22Rv1 (cell line): ENCODE data around the gene GOLGA5.

ENCODE experiments used
- H3K27ac ChIP-seq: fragments of 450-650 bp; 2 replicates; pipeline ENCODE4 v1.5.1; 2017
- ZFX ChIP-seq: fragments of 450-650 bp; IDR thresholded peaks from 2 replicates; pipeline ENCODE4 v1.6.1; 2017; ENCODE audit warnings: antibody characterized with exemption, borderline replicate concordance
- TF ChIP-seq, protein P1 (sequence below): fragments of 450-650 bp; IDR thresholded peaks from 2 replicates; pipeline ENCODE4 v1.5.1; 2017; ENCODE audit warnings: mild to moderate bottlenecking

Gene GOLGA5

DNA sequence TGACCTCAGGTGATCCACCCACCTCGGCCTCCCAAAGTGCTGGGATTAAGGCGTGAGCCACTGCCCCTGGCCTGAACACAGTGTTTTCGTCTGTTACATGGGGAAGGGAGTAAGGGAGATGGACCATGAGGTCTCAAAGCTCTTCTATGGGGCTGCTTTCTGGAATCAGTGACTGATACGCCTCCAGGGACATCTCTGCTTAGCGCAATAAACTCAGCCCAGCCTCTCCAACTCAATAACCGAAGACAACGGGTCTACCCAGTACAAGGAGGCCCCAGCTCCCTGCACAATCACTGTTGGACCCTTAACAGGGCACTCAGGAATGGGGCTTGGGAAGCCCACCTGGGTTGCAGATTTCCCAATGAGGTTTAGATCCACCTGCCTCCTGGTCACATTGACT is 86.2 kb downstream of the GOLGA5 start:
- no peak overlapping the region for H3K27ac ChIP-seq
- TF ChIP-seq ZFX, result no peak
- TF ChIP-seq, protein P1, sequence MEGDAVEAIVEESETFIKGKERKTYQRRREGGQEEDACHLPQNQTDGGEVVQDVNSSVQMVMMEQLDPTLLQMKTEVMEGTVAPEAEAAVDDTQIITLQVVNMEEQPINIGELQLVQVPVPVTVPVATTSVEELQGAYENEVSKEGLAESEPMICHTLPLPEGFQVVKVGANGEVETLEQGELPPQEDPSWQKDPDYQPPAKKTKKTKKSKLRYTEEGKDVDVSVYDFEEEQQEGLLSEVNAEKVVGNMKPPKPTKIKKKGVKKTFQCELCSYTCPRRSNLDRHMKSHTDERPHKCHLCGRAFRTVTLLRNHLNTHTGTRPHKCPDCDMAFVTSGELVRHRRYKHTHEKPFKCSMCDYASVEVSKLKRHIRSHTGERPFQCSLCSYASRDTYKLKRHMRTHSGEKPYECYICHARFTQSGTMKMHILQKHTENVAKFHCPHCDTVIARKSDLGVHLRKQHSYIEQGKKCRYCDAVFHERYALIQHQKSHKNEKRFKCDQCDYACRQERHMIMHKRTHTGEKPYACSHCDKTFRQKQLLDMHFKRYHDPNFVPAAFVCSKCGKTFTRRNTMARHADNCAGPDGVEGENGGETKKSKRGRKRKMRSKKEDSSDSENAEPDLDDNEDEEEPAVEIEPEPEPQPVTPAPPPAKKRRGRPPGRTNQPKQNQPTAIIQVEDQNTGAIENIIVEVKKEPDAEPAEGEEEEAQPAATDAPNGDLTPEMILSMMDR, result no peak

DNA sequence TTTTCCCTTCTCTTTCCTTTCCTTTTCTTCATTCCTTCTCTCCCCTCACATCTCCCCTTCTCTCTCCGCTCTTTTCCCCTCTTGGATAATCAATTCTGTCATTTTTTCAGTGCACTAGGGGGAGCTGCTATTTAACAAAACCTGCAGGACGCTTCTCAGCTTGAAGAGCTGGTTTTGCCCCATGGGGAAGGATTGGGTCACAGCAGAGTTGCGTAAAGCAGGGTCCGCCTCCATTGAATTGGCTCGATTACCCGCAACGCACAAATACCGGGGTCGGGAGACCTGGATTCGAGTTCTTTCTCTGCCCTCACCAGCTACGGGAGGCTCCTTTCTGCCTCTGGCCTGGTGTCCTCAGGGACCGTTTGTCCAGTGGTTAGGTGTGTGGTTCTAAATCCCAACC is 86.7 kb downstream of the GOLGA5 start:
- H3K27ac ChIP-seq, result no peak overlapping the region
- TF ChIP-seq, protein P1, result peak; percentile 31
- TF ChIP-seq ZFX, result no peak

DNA sequence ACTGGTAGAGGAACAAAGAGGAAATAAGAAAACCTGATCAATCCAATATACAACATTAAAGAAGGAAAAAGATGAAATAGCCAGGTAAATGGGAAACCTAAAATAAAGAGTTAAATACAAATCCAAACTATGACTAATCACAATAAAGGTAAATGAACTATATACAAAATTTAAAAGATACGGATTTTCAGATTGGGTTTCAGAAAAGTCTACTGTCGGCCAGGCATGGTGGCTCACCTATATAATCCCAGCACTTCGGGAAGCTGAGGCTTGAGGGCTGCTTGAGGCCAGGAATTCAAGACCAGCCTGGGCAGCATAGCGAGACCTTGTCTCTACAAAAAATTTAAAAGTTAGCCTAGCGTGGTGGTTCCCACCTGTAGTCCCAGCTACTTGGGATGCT is 89.0 kb downstream of the GOLGA5 start:
- no peak overlapping the region for H3K27ac ChIP-seq
- TF ChIP-seq ZFX, result no peak
- TF ChIP-seq, protein P1, result no peak

DNA sequence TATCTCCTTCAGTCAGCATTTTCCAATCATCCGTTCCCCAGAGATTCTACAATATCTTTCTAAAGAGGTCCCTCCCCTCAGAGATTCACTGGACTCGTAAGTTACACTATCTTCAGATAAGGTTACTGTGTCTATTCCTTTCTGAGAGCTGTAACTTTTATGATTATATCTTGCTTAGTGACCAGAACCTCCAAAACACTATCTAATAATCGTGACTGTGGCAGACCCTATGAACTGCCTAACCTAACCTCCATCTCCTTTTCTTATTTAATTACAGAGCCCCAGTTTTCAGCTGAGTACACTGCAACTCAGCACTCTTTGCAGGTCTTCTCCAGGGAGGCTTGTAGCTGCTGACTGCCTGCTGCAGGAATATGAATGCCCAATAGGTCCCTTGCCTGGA is 90.3 kb downstream of the GOLGA5 start:
- no peak for TF ChIP-seq ZFX
- TF ChIP-seq, protein P1, result no peak
- no peak overlapping the region for H3K27ac ChIP-seq

DNA sequence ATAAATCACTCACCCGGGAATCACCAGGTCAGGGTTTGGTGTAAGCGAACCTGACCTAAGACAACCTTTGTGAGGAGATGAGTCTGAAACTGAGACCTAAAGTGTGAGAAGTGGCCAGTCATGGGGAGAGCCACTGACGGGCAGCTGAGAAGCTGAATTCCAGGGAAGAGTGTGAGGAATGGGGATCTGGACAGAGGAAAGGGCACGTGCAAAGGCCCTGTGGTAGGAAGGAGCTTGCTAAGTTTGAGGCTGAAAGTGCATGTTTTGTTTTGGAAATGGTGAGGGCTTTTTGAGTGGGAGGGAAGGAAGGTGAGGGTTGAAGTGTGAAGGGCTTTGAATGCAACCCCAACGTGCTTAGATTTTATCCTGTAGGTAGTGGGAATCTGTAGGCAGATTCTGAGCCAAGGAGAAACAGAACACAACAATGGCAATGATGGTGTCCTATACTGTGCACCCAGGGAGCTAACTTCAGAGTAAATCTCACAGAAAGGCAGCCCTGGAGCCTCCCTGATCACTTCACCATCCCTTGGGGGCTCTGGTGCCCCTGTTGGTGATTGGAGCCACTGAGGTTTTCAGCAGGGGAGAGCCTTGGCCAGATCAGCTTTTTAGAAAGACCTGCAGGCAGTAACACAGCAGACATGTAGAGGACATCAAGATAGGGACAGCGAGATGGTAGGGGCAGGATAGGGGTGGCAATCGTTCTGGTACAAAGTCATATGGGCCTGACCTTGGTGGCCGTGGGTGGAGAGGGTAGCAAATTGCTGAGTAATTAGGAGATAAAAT is 91.4 kb downstream of the GOLGA5 start:
- no peak for TF ChIP-seq ZFX
- TF ChIP-seq, protein P1, result no peak
- H3K27ac ChIP-seq, result no peak overlapping the region

DNA sequence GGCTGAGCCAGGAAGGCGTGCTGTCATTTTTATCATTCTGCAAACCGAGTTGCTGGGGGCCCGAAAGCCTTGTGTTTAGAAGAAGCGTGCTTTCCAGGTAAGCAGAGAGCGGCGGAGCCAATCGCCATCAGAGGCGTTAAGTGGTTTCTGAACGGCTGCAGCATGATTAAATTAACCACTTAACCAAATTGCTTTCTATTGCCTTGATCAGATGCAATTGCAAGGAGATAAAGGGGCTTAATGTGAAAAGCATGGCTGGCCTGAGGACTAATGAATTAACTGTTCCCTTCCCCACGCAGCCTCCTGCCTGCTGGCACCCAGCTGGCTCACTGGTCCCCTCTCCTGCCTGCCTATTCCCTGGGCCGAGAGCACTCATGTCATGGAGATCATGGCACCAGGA is 92.2 kb downstream of the GOLGA5 start:
- TF ChIP-seq, protein P1, result no peak
- TF ChIP-seq ZFX, result no peak
- H3K27ac ChIP-seq, result no peak overlapping the region

DNA sequence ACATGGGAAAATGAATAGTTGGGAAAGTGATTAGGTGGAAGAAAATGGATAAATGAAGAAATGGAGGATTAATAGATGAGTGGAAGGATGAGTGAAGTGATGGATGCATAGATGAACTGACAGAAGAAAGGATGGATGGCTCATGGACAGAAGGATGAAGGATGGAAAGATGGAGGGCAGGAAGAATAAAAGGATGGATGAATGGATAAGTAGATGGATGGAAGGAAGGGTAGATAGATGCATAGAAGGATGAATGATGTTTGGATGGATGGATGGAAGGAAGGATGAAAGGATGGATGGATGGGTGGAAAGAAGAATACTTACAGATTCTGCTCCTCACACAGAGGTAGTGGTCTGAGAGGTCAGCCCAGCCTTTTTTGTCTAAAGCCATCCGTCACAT is 93.1 kb downstream of the GOLGA5 start:
- no peak for TF ChIP-seq ZFX
- TF ChIP-seq, protein P1, result no peak
- H3K27ac ChIP-seq, result no peak overlapping the region
